Esophagus squamous epithelium (tissue), 5 donors: Measurements from ENCODE around the gene TSPO2. TPM values are rescaled to one million over a fixed set of nuclear protein-coding genes. Genes with fewer than 3 reads are reported as not detected.

Experiments used
- DNase-seq: peaks from one replicate; lab custom pipeline; 2025; lab: John Stamatoyannopoulos, UW
- H3K27ac ChIP-seq, 4 donors: fragments of 200-600 bp; sonication (generic); one replicate each; pipeline ENCODE4 v1.5.1; 2016 to 2019; ENCODE audit warnings: mild to moderate bottlenecking in 1 of 4
- H3K27me3 ChIP-seq, 4 donors: fragments of 200-600 bp; sonication (generic); 1 replicate in 3 of 4; 2 replicates in 1 of 4; pipeline versions ENCODE4 v1.5.1 to v1.6.0; 2017 to 2021; ENCODE audit warnings: antibody characterized with exemption in 1 of 4
- H3K36me3 ChIP-seq, 3 donors: fragments of 200-600 bp; sonication (generic); one replicate each; pipeline ENCODE4 v1.5.1; 2016 to 2019
- H3K4me1 ChIP-seq, 3 donors: fragments of 200-600 bp; sonication (generic); one replicate each; pipeline ENCODE4 v1.5.1; 2017 to 2019
- H3K4me3 ChIP-seq, 4 donors: fragments of 200-600 bp; sonication (generic); 1 replicate in 3 of 4; 2 replicates in 1 of 4; pipeline ENCODE4 v1.5.1; 2016 to 2019; ENCODE audit warnings: mild to moderate bottlenecking in 2 of 4, moderate library complexity in 1 of 4
- H3K9me3 ChIP-seq, 3 donors: fragments of 200-600 bp; sonication (generic); one replicate each; pipeline ENCODE4 v1.5.1; 2016 to 2019
- POLR2A ChIP-seq, 4 donors: fragments of 450-650 bp; IDR thresholded peaks; one replicate each; pipeline ENCODE4 v1.6.1; 2017; ENCODE audit warnings: antibody characterized with exemption in 4 of 4, mild to moderate bottlenecking in 4 of 4, moderate library complexity in 3 of 4
- WGBS, 2 donors: methylation state at CpG; one replicate each; pipeline ENCODE4 v1.1.5; 2018; 5-methylcytosine and 5-hydroxymethylcytosine counted together
- intact Hi-C: fragments of 100-400 bp; cut with DNase I; formaldehyde crosslinking; loops from one replicate; pipeline ENCODE4 v1.15.0; 2022
- total RNA-seq, 4 donors: library from RNA; depleted of rRNA; stranded (reverse); fragments of >200 nt; gene quantifications; one replicate each; pipeline ENCODE4 v1.1.0, GENCODE V29; 2016
- TF ChIP-seq, protein P1 (sequence below), 6 experiments: fragments of 450-650 bp in 4 of 6; fragments of 200-600 bp in 2 of 6; sonication (generic) in 2 of 6; IDR thresholded peaks; one replicate each; pipeline ENCODE4 v1.5.1; 2016 to 2019; ENCODE audit warnings: antibody characterized with exemption in 6 of 6, mild to moderate bottlenecking in 4 of 6, moderate library complexity in 4 of 6
- donor health status: DM: yes; HTN: yes; CAD: no.

Gene TSPO2
- total RNA-seq, 4 donors from 2014 or later = not detected

DNA sequence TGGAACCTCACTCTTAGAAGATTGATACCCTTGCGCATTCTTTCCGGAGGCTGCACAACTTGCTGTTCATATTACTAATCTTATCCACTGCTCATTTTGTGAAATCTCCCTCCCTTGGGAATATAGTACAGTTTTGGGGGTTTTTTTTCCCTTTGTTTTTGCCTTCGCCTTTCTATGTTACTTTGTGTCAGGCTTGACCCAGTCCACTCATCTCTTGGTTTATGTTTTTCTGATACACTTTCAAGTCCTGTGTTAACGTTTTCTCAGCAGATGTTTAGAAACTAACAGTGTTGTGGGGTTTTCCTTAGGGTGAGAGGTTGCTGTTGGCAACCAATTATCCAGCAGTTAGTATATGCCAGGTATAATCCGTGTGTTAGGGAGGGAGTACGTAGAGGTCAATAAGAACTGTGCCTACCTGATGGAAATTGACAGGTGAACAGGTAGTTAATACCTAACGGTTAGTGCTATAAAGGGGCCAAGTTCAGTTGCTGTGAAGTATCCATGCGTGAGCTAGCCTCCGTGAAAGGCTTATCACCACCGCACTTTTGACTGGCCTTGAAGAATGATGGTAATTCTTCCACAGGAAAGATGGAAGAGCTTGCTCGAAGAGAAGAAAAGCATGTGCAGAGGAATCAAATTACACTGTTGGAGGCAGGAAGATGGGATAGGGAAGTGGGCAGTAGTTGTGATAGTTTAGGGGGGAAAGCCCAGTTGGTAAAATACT lies 31.9 kb downstream of the TSPO2 start:
- Histone ChIP-seq H3K9me3 (no peaks in the 10 kb centered on the region), H3K27me3 (no peaks in the 10 kb centered on the region), H3K4me3 (peak overlapping the region; percentile 89 to 91 (median 89)), H3K27ac (peak overlapping the region; percentile 99), H3K4me1 (peaks cover 9 to 53% (median 15%) of the 10 kb centered on the region in 3 donors), H3K36me3 (peaks cover 0 to 21% (median 0%) of the 10 kb centered on the region in 3 donors)
- no peak for DNase-seq
- no peak for TF ChIP-seq POLR2A (IDR thresholded peaks at IDR 0.05)
- TF ChIP-seq, protein P1, sequence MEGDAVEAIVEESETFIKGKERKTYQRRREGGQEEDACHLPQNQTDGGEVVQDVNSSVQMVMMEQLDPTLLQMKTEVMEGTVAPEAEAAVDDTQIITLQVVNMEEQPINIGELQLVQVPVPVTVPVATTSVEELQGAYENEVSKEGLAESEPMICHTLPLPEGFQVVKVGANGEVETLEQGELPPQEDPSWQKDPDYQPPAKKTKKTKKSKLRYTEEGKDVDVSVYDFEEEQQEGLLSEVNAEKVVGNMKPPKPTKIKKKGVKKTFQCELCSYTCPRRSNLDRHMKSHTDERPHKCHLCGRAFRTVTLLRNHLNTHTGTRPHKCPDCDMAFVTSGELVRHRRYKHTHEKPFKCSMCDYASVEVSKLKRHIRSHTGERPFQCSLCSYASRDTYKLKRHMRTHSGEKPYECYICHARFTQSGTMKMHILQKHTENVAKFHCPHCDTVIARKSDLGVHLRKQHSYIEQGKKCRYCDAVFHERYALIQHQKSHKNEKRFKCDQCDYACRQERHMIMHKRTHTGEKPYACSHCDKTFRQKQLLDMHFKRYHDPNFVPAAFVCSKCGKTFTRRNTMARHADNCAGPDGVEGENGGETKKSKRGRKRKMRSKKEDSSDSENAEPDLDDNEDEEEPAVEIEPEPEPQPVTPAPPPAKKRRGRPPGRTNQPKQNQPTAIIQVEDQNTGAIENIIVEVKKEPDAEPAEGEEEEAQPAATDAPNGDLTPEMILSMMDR (IDR thresholded peaks at IDR 0.05) = no peak
- 5 to 8% methylated on average over 10 to 11 of the region's 11 CpGs for WGBS, 2 donors
- intact Hi-C loops = no loop called here

DNA sequence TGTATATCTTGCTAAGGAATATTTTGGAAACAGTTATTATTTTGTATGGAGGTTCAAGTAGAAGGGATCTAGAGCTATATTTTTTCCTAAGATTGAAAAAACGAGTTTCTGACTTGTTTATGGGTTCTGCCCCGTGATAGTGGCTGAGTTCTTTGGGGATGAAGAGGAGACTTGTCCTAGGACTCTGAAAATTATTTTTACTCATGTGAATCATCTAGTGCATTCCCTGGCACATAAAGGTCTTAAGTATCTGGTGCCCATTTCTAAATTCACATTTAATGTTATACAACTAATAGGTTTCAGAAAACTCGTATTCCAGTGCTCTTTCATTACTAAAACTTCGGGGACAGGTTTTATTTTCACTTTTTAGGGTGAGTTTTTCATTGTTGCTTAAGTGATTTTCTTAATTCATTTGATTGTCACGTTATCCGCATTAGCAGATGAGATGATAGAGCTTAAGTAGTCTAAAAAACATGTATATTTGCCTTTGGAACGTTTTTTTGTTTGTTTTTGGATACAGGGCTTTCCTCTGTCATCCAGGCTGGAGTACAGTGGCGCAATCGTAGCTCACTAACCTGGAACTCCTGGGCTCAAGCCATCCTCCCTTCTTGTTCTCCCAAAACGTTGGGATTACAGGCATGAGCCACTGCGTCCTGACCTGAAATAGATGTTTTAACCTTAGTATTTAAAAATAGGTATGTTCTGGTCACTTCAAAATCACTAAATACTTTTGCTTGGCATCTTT lies 32.6 kb downstream of the TSPO2 start:
- H3K4me1 ChIP-seq = peaks cover 9 to 53% (median 15%) of the 10 kb centered on the region in 3 donors
- intact Hi-C loops = no loop called here

DNA sequence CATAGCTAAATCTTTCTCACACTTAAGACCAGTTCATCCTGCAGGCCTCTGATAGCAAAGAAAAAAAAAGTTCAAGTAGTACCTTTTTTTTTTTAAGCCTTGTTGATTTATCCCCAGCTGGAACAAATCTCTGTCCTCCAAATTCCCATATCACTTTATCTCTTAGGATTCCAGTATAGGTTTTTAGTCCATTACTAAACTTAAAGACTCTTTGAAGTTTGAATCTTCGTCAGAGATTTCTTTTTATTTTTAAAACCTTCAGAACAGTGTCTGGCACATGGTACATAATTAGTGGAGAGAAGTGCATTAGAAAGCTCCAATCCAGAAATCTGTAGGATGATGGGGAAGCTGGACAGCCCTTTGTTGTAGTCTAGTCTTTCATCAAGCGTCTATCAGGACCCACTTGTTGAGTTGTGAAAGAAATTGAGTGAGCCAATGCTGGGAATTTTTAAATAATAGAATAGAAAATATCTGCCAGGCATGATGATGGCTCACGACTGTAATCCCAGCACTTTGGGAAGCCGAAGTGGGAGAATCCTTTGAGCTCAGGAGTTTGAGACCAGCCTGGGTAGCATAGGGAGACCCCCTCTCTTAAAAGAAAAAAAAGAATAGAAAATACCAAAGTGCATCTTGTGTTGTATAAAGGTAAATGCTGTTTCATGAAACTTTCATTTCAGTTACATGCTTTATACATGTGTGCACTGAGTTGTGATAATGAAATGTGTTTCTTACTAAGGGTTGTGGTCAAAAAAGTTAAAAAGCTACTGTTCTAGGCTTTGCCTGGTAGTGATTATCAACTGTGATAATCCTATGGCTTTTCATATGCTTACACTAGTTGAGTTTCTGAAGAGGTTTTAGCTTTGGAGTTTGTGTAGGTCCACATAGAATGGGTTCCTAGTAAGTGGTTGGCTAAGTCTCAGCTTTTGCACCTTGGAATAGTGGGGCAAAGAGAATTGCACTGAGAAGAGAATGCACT lies 33.7 kb downstream of the TSPO2 start:
- intact Hi-C loops = no loop called here
- Histone ChIP-seq H3K27me3 (no peaks in the 10 kb centered on the region), H3K36me3 (peaks cover 0 to 23% (median 0%) of the 10 kb centered on the region in 3 donors), H3K4me3 (no peak overlapping the region), H3K9me3 (no peaks in the 10 kb centered on the region), H3K4me1 (peaks cover 6 to 46% (median 11%) of the 10 kb centered on the region in 3 donors), H3K27ac (peak overlapping the region in 1 of 4 donors; percentile 99)
- WGBS, 2 donors = 79 to 88% methylated on average over 4 of the region's 4 CpGs
- TF ChIP-seq, protein P1 (IDR thresholded peaks at IDR 0.05) = no peak
- TF ChIP-seq POLR2A (IDR thresholded peaks at IDR 0.05) = no peak
- no peak for DNase-seq

More for the DNA sequence above, 32.6 kb downstream of the TSPO2 start:
- H3K27ac ChIP-seq = peak overlapping the region; percentile 99
- TF ChIP-seq, protein P1 (IDR thresholded peaks at IDR 0.05) = no peak
- no peak for TF ChIP-seq POLR2A (IDR thresholded peaks at IDR 0.05)
- 25 to 30% methylated on average over 11 of the region's 11 CpGs for WGBS, 2 donors
- no peaks in the 10 kb centered on the region for H3K27me3 ChIP-seq
- no peaks in the 10 kb centered on the region for H3K9me3 ChIP-seq
- H3K4me3 ChIP-seq = peak overlapping the region; percentile 2 to 89 (median 89)
- H3K36me3 ChIP-seq = peaks cover 0 to 21% (median 0%) of the 10 kb centered on the region in 3 donors
- no peak for DNase-seq

DNA sequence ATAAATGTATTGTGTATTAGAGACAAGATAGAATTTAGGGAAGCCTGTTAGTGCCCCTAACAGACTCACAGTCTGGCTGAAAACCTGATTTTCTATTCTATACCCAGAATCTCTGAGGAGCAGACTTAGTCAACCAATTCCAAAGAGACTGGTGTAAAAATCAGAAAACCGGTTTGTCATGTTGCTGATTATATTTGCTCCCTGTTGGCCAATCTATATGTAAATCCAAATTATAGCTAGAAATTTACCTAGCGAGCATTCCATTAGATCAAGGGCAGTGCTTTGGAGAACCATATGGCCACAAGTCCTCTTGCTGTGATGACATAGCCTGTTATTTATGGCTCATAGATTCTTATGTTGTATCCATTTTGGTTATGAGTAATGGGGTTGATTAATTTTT lies 35.3 kb downstream of the TSPO2 start:
- 64 to 65% methylated on average over 2 of the region's 2 CpGs for WGBS, 2 donors
- H3K36me3 ChIP-seq = peaks cover 0 to 36% (median 0%) of the 10 kb centered on the region in 3 donors
- no peak for DNase-seq
- peaks cover 5 to 43% (median 11%) of the 10 kb centered on the region in 3 donors for H3K4me1 ChIP-seq
- H3K4me3 ChIP-seq = no peak overlapping the region
- no peak for TF ChIP-seq POLR2A (IDR thresholded peaks at IDR 0.05)
- TF ChIP-seq, protein P1 (IDR thresholded peaks at IDR 0.05) = no peak
- no peaks in the 10 kb centered on the region for H3K27me3 ChIP-seq
- no peaks in the 10 kb centered on the region for H3K9me3 ChIP-seq
- intact Hi-C loops = no loop called here
- H3K27ac ChIP-seq = peak overlapping the region in 1 of 4 donors; percentile 1
